Activated CD8-positive, alpha-beta memory T cell treated with anti-CD3 and anti-CD28 coated beads, Interleukin-2, amount 50 U/mL, for 48 hours (primary cell): Measurements from ENCODE around the gene FAM43B.

Experiments
- DNase-seq: peaks from one replicate; pipeline ENCODE4 v3.0.0-alpha.2; 2020

Gene FAM43B

DNA sequence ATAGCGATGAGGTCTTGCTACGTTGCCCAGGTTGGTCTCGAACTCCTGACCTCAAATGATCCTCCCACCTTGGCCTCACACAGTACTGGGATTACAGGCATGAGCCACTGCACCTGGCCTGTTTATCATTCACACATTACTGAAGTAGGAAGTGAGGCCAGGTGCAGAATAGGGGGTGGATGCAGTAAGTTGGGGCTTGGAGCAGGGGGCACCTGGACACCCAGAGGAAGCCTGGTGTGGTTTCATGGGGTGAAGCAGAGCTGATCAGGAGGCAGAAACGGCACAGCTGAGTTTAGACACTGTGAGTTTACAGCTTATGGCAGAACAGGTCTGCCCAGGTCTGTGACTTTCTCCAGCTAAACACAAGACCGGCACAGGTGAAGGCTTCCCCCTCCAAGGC, 41.4 kb downstream of the FAM43B start:
- no peak for DNase-seq

DNA sequence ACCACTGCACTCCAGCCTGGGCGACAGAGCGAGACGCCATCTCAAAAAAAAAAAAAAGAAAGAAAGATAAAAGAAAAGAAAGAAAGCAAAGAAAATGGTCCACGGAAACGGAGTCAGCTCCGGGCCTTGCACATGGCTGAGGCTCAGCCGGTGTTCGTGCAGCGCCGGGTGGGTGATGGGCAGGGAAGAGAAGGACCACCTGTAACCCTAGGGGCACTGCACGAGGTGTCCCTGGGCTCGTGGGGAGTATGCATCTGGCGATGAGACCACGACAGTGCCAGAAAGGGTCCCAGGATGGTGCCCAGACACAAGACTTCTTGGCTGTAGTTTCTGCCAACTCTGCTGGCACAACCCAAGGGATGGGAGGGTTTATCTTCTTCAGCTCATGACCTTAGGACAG, 42.4 kb downstream of the FAM43B start:
- no peak for DNase-seq

DNA sequence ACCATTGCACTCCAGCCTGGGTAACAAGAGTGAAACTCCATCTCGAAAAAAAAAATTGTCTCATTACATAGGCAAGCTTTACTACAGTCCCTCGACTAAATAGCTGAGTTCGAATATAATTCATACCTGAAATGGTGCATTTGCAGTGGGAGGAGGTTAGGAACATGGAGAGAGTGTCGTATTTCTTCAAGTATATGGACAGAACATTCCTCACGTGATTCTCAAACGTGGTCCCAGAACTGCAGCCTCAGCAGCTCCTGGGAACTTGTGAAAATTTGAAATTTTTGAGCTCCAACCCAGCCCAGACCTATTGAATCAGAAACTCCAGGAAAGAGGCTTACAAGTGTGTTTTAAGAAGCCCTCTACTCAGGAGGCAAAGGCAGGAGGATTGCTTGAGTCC, 43.7 kb downstream of the FAM43B start:
- no peak for DNase-seq

DNA sequence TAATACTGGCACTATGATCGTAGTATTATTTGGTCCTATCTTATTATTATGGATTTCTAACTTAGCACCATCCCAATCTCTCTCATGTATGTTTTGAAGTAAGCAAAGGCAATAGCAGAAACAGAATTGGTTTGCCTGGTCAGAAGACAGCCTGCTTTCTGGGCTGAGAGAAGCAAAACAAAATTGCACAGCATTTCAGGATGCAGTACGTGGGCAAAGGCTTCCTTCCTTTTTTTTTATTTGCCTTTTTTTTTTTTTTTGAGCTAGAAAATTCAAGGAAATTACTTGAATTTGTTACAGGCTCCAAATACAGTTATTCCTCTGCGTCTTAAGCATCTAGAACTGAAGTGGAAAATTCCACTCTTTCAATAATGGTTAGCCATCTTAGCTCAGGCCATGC, 45.3 kb downstream of the FAM43B start:
- DNase-seq, result no peak

DNA sequence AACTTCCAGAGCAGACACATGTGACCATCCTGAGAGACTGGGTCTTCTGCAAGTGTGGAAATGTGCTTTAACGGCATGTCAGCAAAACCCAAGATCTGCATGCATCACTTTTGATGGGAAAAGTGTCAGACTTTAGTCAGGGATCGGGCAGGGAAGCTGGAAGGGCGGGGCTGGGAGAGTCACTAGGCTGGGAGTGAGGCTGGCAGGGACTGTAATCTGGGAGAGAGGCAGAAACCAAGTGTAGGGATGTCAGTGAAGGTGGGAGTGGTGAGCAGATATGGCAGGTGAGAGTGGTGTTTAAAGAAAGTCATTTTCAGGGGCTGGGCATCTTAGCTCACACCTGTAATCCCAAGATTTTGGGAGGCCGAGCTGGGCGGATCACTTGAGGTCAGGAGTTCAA, 47.8 kb downstream of the FAM43B start:
- no peak for DNase-seq

DNA sequence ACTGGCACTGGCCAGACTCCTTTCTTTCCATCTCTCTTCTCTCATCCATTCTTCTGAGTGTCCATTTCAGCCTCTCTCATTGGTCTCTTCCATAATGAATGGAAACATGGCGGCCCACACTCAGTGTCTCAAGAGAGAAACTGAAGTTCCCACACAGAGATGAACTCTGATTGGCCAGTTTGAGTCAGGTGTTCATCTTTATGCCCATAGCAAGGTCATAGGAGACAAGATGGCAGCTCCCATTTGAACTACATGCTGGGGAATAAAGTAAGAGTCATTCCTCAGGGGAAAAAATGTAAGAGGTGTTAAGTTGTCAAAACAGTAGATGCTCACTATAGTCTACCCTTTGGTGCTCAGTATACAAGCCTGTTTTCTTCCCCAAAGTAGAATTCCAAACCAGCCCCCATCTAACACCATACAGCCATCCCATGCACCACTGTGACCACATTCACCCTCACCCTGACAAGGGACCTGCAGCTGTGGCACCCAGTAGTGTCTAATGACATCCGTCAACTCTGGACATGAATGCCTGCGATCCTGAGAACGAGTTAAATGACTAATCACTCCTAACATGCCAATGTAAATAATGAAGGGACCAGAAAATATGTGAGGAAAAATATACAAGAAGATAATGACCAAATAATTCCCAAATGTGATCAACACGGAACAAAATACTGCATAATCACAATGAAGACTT, 48.9 kb downstream of the FAM43B start:
- DNase-seq, result no peak

DNA sequence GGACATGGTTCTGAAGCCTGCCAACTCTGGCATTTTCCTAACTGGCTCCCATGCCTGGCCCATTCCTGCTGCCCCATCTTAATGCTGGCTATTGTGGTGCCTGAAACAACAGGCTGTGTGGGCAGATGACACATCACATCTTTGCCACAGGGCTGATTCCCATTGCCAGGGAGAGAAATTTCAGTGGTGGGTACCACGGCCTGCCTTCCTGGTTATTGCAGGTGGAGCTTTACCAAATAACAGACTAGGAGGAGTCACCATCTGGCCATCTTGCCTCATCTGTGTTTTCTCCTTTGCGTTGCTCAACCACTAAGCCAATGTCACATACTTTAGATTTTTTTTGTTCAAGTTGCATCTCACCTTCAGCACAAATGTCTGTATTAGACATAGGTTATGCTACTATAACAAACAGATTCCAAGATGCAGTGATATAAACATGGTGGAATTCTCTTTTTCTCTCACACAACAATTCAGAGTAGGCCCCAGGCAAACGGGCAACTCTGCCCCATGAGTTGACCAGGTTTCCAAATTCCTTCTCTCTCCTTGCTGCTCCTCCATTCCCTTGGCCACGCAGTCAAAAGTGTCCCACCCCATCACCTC, 50.6 kb downstream of the FAM43B start:
- DNase-seq, result no peak

DNA sequence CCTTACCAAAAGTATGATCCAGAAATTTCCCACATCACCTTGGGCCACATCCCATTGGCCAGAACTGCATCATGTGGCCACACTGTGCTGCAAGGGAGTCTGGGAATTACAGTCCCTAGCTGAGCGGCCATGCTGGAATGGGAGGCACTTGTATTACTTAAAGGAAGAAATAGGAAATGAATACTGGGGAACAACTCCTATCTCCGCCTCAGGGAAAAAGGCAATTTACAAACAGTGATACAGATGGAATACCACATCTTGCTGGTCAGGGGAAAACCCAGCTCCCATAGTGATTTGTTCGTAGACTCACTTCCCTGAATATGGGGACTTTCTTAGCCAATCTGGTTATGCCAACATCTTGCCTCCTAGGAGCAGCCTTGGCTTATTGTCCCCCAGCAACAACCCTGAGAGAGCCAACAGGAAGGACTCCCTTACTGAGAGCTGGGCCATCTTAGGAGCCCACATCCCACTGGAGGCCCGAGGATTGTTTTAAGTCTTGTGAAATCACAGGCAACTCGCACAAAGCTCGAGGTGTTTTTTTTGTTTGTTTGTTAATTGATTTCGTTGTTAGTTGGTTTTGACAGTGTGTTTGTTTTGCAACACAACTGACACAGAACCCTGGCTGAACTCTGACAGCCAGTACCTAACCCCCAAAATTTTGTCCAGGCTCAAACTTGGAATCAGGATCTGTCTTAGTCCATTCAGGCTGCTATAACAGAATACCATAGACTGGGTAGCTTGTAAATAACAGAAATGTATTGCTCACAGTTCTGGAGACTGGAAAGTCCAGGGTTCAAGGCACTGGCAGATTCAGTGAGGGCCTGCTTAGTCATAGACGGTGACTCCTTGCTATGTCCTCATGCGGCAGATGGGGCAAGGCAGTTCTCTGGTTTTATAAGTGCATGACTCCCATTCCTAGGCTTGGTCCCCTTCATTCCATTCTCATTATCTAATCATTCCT, 51.4 kb downstream of the FAM43B start:
- no peak for DNase-seq
